ENCODE data around the gene KIF19.
A peak's percentile ranks its signal among the peaks of the same experiment; 100 is the strongest.

The KIF19 gene

GRCh38 chr17:74345433-74346241 is 19.6 kb downstream of the KIF19 start:
- Mint-ChIP-seq H3K9me3 (no peaks in the 10 kb centered on the region), H3K4me1 (no peaks in the 10 kb centered on the region), H3K4me3 (no peak overlapping the region)

DNA sequence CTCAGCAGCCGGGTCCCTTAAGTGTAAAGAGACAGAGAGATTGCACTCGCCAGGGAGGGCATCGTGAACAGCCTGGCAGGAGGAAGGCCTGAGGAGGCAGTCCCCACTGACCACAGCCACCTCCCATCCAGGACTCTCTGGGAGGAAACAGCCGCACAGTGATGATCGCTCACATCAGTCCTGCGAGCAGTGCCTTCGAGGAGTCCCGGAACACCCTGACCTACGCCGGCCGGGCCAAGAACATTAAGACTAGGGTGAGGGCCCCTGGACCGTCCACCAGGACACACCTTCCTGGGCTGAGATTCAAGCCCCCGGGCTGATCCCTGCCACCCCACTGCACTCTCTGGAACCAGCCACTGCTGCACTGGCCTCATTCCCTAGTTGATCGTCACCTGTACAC is 21.6 kb downstream of the KIF19 start:
- Mint-ChIP-seq H3K4me3 (no peak overlapping the region), H3K36me3 (no peaks in the 10 kb centered on the region), H3K27me3 (peaks cover 5% of the 10 kb centered on the region), H3K4me1 (no peaks in the 10 kb centered on the region), H3K27ac (no peak overlapping the region), H3K9me3 (no peaks in the 10 kb centered on the region)

More at GRCh38 chr17:74345433-74346241, 19.6 kb downstream of the KIF19 start:
- Mint-ChIP-seq H3K27ac (no peak overlapping the region), H3K27me3 (peaks cover 3% of the 10 kb centered on the region), H3K36me3 (no peaks in the 10 kb centered on the region)

DNA sequence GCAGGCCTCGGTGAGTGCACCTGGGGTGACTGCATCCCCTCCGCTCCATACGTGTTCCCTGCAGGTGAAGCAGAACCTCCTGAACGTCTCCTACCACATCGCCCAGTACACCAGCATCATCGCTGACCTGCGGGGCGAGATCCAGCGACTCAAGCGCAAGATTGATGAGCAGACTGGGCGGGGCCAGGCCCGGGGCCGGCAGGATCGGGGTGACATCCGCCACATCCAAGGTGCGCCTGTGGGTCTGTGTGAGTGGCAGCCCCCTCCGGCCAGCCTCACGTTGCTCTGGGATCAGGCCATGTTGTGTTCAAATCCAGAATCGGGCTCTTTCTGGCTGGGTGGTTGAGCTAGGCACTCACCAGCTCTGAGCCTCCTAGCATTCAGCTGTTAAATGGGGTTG is 23.1 kb downstream of the KIF19 start:
- Mint-ChIP-seq H3K27ac (no peak overlapping the region), H3K9me3 (no peaks in the 10 kb centered on the region), H3K4me3 (no peak overlapping the region), H3K27me3 (peaks cover 16% of the 10 kb centered on the region), H3K4me1 (peaks cover 3% of the 10 kb centered on the region), H3K36me3 (no peaks in the 10 kb centered on the region)

DNA sequence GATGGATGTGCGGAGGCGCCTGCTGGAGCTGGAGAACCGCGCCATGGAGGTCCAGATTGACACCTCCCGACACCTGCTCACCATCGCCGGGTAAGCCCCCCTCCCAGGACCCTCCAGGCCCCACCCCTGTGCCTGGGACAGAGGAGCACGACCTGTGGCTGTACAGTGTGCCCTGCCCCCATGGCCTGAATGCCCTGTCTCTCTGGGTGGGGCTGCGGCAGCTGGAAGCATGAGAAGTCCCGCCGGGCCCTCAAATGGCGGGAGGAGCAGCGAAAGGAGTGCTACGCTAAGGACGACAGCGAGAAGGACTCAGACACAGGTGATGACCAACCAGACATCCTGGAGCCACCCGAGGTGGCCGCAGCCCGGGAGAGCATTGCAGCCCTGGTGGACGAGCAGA is 24.5 kb downstream of the KIF19 start:
- Mint-ChIP-seq H3K4me1 (peaks cover 4% of the 10 kb centered on the region), H3K9me3 (no peaks in the 10 kb centered on the region), H3K27me3 (peaks cover 22% of the 10 kb centered on the region), H3K4me3 (no peak overlapping the region), H3K36me3 (no peaks in the 10 kb centered on the region), H3K27ac (no peak overlapping the region)

GRCh38 chr17:74351552-74352210 is 25.7 kb downstream of the KIF19 start:
- Mint-ChIP-seq H3K9me3 (no peaks in the 10 kb centered on the region), H3K36me3 (no peaks in the 10 kb centered on the region), H3K4me3 (no peak overlapping the region), H3K27me3 (peaks cover 27% of the 10 kb centered on the region), H3K27ac (no peak overlapping the region), H3K4me1 (peaks cover 4% of the 10 kb centered on the region)

DNA sequence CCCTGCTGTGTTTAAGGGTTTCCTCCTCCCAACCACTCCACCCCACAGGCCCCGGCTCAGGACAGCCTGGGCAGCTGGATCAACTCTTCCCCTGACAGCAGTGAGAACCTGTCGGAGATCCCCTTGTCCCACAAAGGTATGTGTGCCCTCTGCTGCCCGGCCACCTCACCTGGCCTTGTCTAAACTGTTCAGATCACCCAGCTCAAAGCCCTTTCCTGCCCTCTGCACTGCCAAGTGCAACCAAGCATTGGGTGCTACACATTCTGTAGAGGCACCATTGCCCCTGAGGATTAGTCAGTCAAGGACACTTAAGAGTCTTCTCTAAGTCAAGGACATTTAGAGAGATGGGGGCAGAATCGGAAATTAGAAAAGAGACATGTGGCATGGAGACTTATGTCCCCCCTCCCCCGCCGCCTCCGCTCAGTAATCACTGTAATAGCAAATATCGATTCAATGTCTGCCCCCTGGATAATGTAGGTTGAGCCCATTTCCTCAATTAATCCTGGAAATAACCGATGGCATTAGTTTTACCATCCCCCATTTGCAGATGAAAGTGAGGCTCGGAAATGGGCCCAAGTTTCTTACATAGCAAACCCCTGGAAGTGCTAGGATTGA is 27.5 kb downstream of the KIF19 start:
- peaks cover 31% of the 10 kb centered on the region for H3K27me3 Mint-ChIP-seq
- no peaks in the 10 kb centered on the region for H3K9me3 Mint-ChIP-seq
- no peaks in the 10 kb centered on the region for H3K36me3 Mint-ChIP-seq
- H3K4me3 Mint-ChIP-seq: no peak overlapping the region
- H3K27ac Mint-ChIP-seq: no peak overlapping the region
- peaks cover 5% of the 10 kb centered on the region for H3K4me1 Mint-ChIP-seq

DNA sequence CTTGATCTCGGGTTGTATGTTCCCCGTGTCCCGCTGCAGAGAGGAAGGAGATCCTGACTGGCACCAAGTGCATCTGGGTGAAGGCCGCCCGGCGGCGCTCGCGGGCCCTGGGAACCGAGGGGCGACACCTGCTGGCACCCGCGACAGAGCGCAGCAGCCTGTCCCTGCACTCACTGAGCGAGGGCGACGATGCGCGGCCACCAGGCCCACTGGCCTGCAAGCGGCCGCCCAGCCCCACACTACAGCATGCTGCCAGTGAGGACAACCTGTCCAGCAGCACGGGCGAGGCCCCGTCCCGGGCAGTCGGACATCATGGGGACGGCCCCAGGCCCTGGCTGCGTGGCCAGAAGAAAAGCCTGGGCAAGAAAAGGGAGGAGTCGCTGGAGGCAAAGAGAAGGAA is 28.1 kb downstream of the KIF19 start:
- no peaks in the 10 kb centered on the region for H3K9me3 Mint-ChIP-seq
- H3K4me1 Mint-ChIP-seq: peaks cover 7% of the 10 kb centered on the region
- H3K36me3 Mint-ChIP-seq: no peaks in the 10 kb centered on the region
- peaks cover 33% of the 10 kb centered on the region for H3K27me3 Mint-ChIP-seq
- no peak overlapping the region for H3K4me3 Mint-ChIP-seq
- no peak overlapping the region for H3K27ac Mint-ChIP-seq

- peak overlapping the region; percentile 7 for H3K4me3 Mint-ChIP-seq
- peaks cover 33% of the 10 kb centered on the region for H3K27me3 Mint-ChIP-seq
- peaks cover 7% of the 10 kb centered on the region for H3K4me1 Mint-ChIP-seq
- no peak overlapping the region for H3K27ac Mint-ChIP-seq
- no peaks in the 10 kb centered on the region for H3K9me3 Mint-ChIP-seq
- H3K36me3 Mint-ChIP-seq: no peaks in the 10 kb centered on the region
Observed at GRCh38 chr17:74354561-74354960, 28.5 kb downstream of the KIF19 start.

DNA sequence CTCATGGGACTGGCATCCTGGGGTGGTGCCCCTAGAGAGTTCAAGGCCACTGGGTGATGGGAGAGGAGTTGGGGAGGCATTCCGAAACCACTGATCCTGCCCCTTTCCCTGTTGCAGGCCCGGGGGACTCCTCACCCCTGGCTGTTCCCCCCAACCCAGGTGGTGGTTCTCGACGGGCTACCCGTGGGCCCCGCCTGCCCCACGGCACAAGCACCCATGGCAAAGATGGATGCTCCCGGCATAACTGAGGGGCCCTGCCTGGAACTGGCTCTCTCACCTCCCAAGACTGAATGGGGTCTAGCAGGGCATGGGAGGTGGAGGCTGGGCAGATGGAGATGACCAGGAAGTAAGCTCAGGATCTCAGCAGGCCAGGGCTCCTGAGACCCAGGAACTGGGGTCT is 29.0 kb downstream of the KIF19 start:
- H3K4me3 Mint-ChIP-seq: no peak overlapping the region
- peaks cover 33% of the 10 kb centered on the region for H3K27me3 Mint-ChIP-seq
- no peaks in the 10 kb centered on the region for H3K36me3 Mint-ChIP-seq
- peaks cover 7% of the 10 kb centered on the region for H3K4me1 Mint-ChIP-seq
- no peak overlapping the region for H3K27ac Mint-ChIP-seq
- no peaks in the 10 kb centered on the region for H3K9me3 Mint-ChIP-seq

DNA sequence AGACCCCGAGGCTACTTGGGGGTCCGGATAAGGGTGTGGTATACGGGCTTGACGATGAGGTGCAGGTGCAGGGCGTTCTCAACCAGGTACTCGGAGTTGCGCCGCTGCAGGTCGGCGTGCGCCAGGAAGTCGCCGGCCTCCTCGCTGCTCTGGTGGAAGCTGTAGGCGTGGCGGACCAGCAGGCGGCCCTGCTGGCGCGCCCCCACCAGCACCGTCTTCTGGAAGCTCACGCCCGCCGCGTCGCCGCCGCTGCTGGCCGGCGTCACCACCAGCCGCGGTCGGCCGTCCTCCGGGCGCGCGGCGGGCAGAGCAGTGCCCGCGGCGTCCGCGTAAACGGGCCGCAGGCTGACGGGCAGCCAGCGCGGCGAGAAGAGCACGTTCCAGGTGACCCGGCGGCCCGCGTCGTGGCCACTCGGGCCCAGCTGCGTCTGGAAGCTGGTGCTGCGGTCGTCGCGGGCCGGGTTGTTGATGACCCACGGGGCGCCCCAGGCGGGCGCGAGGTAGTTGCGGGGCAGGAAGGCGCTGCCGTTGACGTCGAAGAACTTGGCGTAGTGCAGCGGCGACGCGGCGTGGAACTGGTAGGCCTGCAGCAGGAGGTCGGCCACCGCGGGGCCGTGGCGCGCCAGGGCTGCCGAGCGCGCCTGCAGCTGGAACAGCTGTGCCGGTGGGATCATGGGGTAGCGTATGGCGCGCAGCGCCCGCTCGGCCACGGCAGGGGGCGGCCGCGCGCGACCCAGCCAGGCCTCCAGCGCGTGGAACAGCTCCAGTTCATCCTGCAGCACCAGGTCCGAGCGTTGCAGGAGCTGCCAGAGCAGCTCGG is 30.8 kb downstream of the KIF19 start:
- peaks cover 7% of the 10 kb centered on the region for H3K4me1 Mint-ChIP-seq

DNA sequence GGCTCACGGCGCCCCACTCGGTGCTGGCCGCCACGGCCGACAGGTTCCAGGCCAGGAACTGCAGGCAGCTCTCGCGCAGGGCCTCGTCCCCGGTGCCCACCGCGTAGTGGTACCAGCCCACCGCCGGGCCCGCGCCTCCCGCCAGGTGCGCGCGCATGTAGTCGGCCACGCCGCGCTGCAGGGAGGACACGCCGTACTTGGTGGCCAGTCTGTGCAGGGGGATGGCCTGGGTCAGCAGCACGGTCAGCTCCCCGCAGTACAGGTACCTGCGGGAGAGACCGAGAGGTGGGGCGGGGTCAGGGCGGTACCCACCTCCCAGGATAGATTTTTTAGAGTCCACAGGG is 31.4 kb downstream of the KIF19 start:
- H3K36me3 Mint-ChIP-seq: no peaks in the 10 kb centered on the region
- no peak overlapping the region for H3K27ac Mint-ChIP-seq
- H3K9me3 Mint-ChIP-seq: no peaks in the 10 kb centered on the region
- no peak overlapping the region for H3K4me3 Mint-ChIP-seq
- peaks cover 7% of the 10 kb centered on the region for H3K4me1 Mint-ChIP-seq
- peaks cover 32% of the 10 kb centered on the region for H3K27me3 Mint-ChIP-seq

More for the DNA sequence above, 30.8 kb downstream of the KIF19 start:
- Mint-ChIP-seq H3K9me3 (no peaks in the 10 kb centered on the region), H3K27ac (no peak overlapping the region), H3K4me3 (peak overlapping the region; percentile 42), H3K27me3 (peaks cover 32% of the 10 kb centered on the region), H3K36me3 (no peaks in the 10 kb centered on the region)

DNA sequence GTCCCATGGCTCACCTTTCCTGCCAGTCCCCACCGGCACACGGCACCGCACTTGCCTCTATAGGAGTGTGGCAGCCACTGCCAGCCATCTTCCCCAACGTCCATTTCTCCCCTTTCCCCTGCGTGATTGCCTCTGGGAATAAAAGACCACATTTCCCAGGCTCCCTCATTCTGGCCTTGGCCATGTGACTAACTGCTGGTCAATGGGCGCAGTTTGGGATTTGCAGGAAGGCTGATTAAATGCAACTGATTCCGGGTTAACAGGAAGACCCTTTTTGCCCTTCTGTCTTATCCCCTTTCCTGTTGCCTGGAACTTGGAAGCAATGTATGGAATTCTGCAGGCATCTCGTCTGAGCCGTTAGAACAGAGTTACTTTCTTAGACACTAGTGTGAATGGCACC is 32.7 kb downstream of the KIF19 start:
- H3K9me3 Mint-ChIP-seq: no peaks in the 10 kb centered on the region
- H3K4me1 Mint-ChIP-seq: peaks cover 7% of the 10 kb centered on the region
- H3K4me3 Mint-ChIP-seq: peak overlapping the region; percentile 43
- peaks cover 24% of the 10 kb centered on the region for H3K27me3 Mint-ChIP-seq
- no peaks in the 10 kb centered on the region for H3K36me3 Mint-ChIP-seq
- no peak overlapping the region for H3K27ac Mint-ChIP-seq

DNA sequence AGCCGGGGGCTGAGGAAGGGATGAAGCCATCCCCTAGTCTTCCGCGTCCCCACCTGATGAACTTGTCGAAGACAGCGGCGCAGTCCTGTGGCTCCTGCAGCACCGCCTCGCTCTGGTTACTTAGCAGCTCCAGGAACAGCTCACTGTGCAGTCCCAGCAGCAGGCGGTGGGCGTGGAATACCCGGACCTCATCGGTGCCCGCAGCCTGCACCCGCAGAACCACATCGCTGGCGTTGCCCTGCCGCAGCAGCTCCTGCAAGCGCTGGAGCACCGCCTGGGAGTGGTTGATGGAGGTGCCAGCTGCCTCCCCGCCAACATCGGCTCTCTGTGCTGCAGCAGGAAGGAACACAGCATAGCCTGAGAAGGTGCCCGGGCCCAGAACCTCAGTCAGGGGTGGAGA is 33.9 kb downstream of the KIF19 start:
- Mint-ChIP-seq H3K4me3 (no peak overlapping the region), H3K27me3 (peaks cover 15% of the 10 kb centered on the region), H3K9me3 (no peaks in the 10 kb centered on the region), H3K4me1 (peaks cover 3% of the 10 kb centered on the region), H3K36me3 (no peaks in the 10 kb centered on the region), H3K27ac (no peak overlapping the region)

DNA sequence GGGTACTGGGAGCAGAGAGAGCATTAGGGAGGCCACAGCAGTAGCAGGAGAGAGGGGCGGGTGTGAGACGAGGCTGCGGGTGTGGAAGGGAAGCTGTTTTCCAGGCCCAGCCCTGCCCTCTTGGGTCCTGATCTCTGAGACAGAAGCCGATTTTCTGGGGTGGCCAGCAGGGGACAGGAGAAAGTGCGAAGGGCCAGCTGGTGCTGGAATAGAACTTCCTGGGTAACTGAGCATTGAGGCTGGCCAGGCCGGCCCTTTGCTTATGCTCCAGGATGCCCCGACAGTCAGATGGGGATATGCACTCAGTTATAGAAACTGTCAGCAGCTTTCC is 34.8 kb downstream of the KIF19 start:
- H3K4me3 Mint-ChIP-seq: no peak overlapping the region
- no peak overlapping the region for H3K27ac Mint-ChIP-seq
- H3K27me3 Mint-ChIP-seq: peaks cover 11% of the 10 kb centered on the region
- no peaks in the 10 kb centered on the region for H3K9me3 Mint-ChIP-seq
- H3K36me3 Mint-ChIP-seq: no peaks in the 10 kb centered on the region
- H3K4me1 Mint-ChIP-seq: peaks cover 3% of the 10 kb centered on the region

DNA sequence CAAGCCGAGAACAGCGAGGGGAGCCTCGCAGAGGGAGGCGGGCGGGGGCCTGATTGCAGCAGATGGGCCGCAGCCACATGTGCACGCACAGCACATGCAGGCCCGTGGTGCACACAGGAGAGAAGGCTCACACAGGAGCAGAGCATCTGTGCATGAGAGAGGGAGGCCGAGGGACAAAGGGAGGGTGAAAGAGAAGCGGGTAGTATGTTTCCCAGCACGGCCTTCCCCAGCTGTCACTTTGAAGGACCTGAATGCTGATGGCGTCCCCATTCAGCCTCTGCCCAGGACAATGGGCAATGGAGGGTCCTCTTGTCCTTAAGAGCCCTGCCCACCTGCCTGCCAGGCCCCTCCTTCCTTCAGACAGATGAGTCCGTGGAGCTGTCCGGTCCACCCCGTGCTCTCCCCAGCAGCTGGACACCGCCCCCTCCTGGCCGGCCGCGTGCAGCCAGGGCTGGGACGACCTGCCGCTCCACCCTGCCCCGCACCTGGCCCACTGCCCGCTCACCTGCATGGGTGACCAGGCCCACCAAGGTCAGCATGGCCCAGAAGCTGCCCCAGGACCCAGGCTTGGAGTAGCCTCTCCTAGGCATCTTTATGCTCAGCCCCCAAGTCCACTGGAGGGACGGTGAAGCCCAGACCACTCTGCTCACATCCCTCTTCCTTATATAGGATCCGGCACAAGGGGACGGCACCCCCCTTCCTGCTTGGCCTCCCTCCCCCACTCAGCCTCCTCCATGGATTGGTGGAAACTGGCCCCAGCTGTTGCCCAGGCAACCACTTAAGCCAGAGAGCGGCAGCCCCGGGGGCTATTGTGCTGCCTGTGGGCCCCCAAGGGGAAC is 35.4 kb downstream of the KIF19 start, which contains the start of gene BTBD17:
Gene BTBD17 (minus strand): TSS at position 639 of the 839 bp plus-strand sequence. CDS start 49 bp downstream, at position 590.
- Mint-ChIP-seq H3K27me3 (peaks cover 10% of the 10 kb centered on the region), H3K9me3 (no peaks in the 10 kb centered on the region), H3K4me1 (peaks cover 3% of the 10 kb centered on the region), H3K4me3 (no peak within 1 kb of the TSS), H3K27ac (no peak within 1 kb of the TSS), H3K36me3 (no peaks in the 10 kb centered on the region)
